ENCODE results near the gene TBC1D30.

- TF ChIP-seq CTCF (IDR thresholded peaks at IDR 0.05) (no peak), REST (IDR thresholded peaks at IDR 0.05; ENCODE audit: insufficient read depth in 1 of 2, low read depth in 2 of 2, low read length in 1 of 2) (no peak), POLR2AphosphoS5 (IDR thresholded peaks at IDR 0.05; ENCODE audit: low read depth, low read length) (no peak), SIN3A (IDR thresholded peaks at IDR 0.05; ENCODE audit: borderline replicate concordance, insufficient read depth, low read depth, low read length) (no peak)
These were observed 13.6 kb upstream of the TBC1D30 start for GRCh38 chr12:64810831-64811230.

Measured in Panc1 (cell line).